ENCODE measurements around the gene PAM. TPM values are rescaled to one million over a fixed set of nuclear protein-coding genes. Genes with fewer than 3 reads are reported as not detected.

PAM gene
- polyA plus RNA-seq, 3 donors = 188 to 222 (median 195) TPM

- DNase-seq (ENCODE audit: extremely low read depth in 1 of 11, low read depth in 9 of 11, low spot score in 4 of 11) = no peak
Observed at GRCh38 chr5:102833146-102833545, 78.0 kb downstream of the PAM start.

- DNase-seq (ENCODE audit: extremely low read depth in 1 of 11, low read depth in 9 of 11, low spot score in 4 of 11) = no peak
Observed at GRCh38 chr5:102834438-102834964, 79.4 kb downstream of the PAM start.

- DNase-seq (ENCODE audit: extremely low read depth in 1 of 11, low read depth in 9 of 11, low spot score in 4 of 11) = no peak
Observed at GRCh38 chr5:102835717-102836116, 80.6 kb downstream of the PAM start.

- no peak for DNase-seq (ENCODE audit: extremely low read depth in 1 of 11, low read depth in 9 of 11, low spot score in 4 of 11)
Observed at GRCh38 chr5:102841021-102841420, 85.9 kb downstream of the PAM start.

GRCh38 chr5:102843997-102844396, 88.9 kb downstream of the PAM start:
- DNase-seq (ENCODE audit: extremely low read depth in 1 of 11, low read depth in 9 of 11, low spot score in 4 of 11) = no peak

GRCh38 chr5:102845041-102845440, 89.9 kb downstream of the PAM start:
- no peak for DNase-seq (ENCODE audit: extremely low read depth in 1 of 11, low read depth in 9 of 11, low spot score in 4 of 11)

GRCh38 chr5:102850503-102850902, 95.4 kb downstream of the PAM start:
- no peak for DNase-seq (ENCODE audit: extremely low read depth in 1 of 11, low read depth in 9 of 11, low spot score in 4 of 11)

GRCh38 chr5:102853680-102854079, 98.6 kb downstream of the PAM start:
- DNase-seq (ENCODE audit: extremely low read depth in 1 of 11, low read depth in 9 of 11, low spot score in 4 of 11) = no peak

- no peak for DNase-seq (ENCODE audit: extremely low read depth in 1 of 11, low read depth in 9 of 11, low spot score in 4 of 11)
Observed at GRCh38 chr5:102855681-102856388, 100.7 kb downstream of the PAM start.

- no peak for DNase-seq (ENCODE audit: extremely low read depth in 1 of 11, low read depth in 9 of 11, low spot score in 4 of 11)
Observed at GRCh38 chr5:102856389-102856777, 101.3 kb downstream of the PAM start.

- no peak for DNase-seq (ENCODE audit: extremely low read depth in 1 of 11, low read depth in 9 of 11, low spot score in 4 of 11)
Observed at GRCh38 chr5:102857076-102857818, 102.1 kb downstream of the PAM start.

GRCh38 chr5:102858221-102858620, 103.1 kb downstream of the PAM start:
- DNase-seq (ENCODE audit: extremely low read depth in 1 of 11, low read depth in 9 of 11, low spot score in 4 of 11) = no peak

- no peak for DNase-seq (ENCODE audit: extremely low read depth in 1 of 11, low read depth in 9 of 11, low spot score in 4 of 11)
Observed at GRCh38 chr5:102858808-102859207, 103.7 kb downstream of the PAM start.

- no peak for DNase-seq (ENCODE audit: extremely low read depth in 1 of 11, low read depth in 9 of 11, low spot score in 4 of 11)
Observed at GRCh38 chr5:102860035-102860434, 104.9 kb downstream of the PAM start.

- DNase-seq (ENCODE audit: extremely low read depth in 1 of 11, low read depth in 9 of 11, low spot score in 4 of 11) = no peak
Observed at GRCh38 chr5:102863058-102863457, 108.0 kb downstream of the PAM start.

GRCh38 chr5:102863764-102864560, 108.9 kb downstream of the PAM start:
- no peak for DNase-seq (ENCODE audit: extremely low read depth in 1 of 11, low read depth in 9 of 11, low spot score in 4 of 11)

GRCh38 chr5:102865171-102865509, 110.0 kb downstream of the PAM start:
- DNase-seq (ENCODE audit: extremely low read depth in 1 of 11, low read depth in 9 of 11, low spot score in 4 of 11) = no peak

GRCh38 chr5:102865510-102866236, 110.6 kb downstream of the PAM start:
- peak; percentile 57 to 82 (median 66) for DNase-seq (ENCODE audit: extremely low read depth in 1 of 11, low read depth in 9 of 11, low spot score in 4 of 11)

GRCh38 chr5:102866237-102866600, 111.1 kb downstream of the PAM start:
- peak in 6 of 11 donors; percentile 28 to 55 (median 40) for DNase-seq (ENCODE audit: extremely low read depth in 1 of 11, low read depth in 9 of 11, low spot score in 4 of 11)

Measured in renal cortex interstitium (tissue), 11 donors.